GM12874 (cell line): ENCODE data around the gene P2RX7.

Experiments used
- CTCF ChIP-seq: IDR thresholded peaks from 2 replicates; pipeline ENCODE4 v1.5.1; 2011; ENCODE audit warnings: low read depth, mild to moderate bottlenecking, control low read depth, low read length, moderate library complexity; ENCODE audit not compliant: insufficient read depth

Gene P2RX7

GRCh38 chr12:121236776-121237175 lies 104.1 kb downstream of the P2RX7 start:
- no peak for TF ChIP-seq CTCF

- TF ChIP-seq CTCF = no peak
These were observed 104.7 kb downstream of the P2RX7 start for GRCh38 chr12:121237415-121237814.
